ENCODE results near the gene MYRIP.

DNA sequence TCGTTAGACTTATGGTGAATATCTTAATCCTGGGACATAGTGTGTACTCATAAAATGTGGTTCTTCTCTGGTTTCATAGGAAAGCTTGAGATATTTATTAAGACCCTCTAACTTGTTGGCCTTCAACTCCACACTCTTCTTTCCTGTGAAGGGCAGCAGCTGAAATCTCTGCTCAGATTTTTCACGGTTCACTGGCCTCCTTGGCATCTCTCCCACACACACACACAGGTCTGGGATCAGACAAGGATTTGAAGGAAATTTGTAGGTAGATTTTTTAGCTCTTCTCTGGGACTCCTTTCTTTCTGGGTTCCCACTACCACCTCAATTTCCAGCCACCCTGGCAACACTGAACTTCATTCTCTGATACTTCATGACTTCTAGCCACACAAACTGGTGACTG is 70.2 kb downstream of the MYRIP start:
- TF ChIP-seq POLR2AphosphoS5 (IDR thresholded peaks at IDR 0.05; ENCODE audit: low read depth, low read length) (no peak), POLR2A (IDR thresholded peaks at IDR 0.05; ENCODE audit: low read depth, low read length) (no peak), TAF1 (IDR thresholded peaks at IDR 0.05; ENCODE audit: borderline replicate concordance, low read depth, low read length) (no peak)

Measured in GM12892 (cell line).